NAMALWA (cell line): ENCODE results near the gene TMEM201.
A peak's percentile ranks its signal among the peaks of the same experiment; 100 is the strongest.

Source experiments
- DNase-seq: peaks from one replicate; pipeline ENCODE4 v3.0.0-alpha.2; 2015; ENCODE audit warnings: low spot score

Gene TMEM201

GRCh38 chr1:9653491-9654050 is 64.9 kb downstream of the TMEM201 start:
- peak; percentile 80 for DNase-seq

DNA sequence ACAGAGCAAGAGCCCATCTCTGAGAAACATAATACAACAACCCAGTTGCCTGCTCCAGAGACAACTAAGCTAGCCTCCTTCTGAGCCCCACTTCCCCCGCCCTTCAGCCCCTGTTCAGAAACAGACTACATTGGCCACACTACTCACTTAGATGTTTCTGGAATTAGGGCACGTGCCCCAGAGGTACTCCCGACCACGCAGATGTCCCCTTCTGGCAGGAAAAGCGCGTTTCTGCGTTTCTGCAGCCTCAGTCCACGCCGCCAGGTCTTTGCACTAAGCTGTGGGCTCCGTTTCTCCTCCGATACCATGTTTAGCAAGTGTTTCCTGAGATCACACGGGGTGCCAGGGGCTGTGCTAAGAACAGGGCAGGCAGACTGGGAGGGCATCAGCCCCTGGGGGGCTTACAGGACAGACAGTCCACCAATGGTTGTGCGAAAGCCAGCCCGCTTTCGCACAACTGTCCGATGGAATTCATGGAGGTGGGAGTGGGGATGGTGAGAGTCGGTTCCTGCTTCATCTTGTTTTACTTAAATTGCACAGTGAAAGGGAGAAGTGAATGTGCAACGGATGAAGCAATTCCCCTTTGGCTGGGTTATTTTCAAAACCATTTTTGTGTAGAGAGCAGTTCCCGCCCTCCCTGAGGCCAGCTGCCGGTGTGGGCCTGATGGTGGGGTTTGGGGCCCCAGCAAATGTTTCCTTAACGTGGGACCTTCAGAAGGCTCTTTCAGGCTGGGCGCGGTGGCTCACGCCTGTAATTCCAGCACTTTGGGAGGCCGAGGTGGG is 65.5 kb downstream of the TMEM201 start:
- peak; percentile 90 for DNase-seq

- peak; percentile 85 for DNase-seq
Observed at GRCh38 chr1:9654834-9655723, 66.4 kb downstream of the TMEM201 start.

- DNase-seq = no peak
Observed at GRCh38 chr1:9655836-9656235, 67.1 kb downstream of the TMEM201 start.

- DNase-seq = no peak
Observed at GRCh38 chr1:9657521-9658032, 68.9 kb downstream of the TMEM201 start.

DNA sequence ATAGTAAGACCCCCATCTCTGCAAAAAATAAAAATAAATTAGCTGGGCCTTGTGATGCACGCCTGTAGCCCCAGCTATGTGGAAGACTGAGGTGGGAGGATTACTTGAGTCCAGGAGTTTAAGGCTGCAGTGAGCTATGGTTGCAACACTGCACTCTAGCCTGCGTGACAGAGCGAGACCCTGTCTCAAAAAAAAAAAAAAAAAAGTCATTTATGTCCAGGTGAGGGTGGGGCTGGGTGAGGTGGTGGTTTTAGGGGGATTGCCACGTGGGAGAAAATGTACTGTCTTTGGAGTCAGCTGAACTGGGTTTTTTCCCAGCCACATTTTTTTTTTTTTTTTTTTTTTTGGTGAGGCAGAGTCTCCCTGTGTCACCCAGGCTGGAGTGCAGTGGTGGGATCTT is 69.5 kb downstream of the TMEM201 start:
- no peak for DNase-seq

- no peak for DNase-seq
Observed at GRCh38 chr1:9659328-9659727, 70.6 kb downstream of the TMEM201 start.

GRCh38 chr1:9663257-9663656 is 74.5 kb downstream of the TMEM201 start:
- DNase-seq = no peak
